Measurements from ENCODE around the gene DCDC1. TPM values are rescaled to one million over a fixed set of nuclear protein-coding genes. Genes with fewer than 3 reads are reported as not detected.

DCDC1 gene
- total RNA-seq, 4 donors from 2014 or later, result 0.32 TPM; not detected in 3

DNA sequence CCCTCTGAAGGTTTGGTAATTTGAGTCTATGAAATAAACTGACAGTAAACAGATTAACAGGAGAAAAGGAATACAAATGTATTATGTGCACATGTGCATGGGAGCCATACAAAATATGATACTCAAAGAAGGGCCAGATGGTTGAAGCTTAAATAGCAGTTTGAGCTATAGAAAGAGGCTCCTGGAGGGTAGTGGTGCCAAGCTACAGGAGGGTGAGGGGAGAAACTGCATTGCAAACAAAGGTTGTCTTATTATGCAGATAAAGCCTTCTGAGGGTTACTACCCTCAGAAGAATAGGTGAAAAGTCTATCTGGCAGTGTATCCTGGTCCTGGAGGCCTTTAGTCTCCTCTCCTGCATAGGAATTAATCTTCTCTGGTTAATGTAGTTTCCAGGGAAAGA is 516.1 kb downstream of the DCDC1 start:
- in situ Hi-C loops (cut with MboI; ENCODE audit: low pct_ligation_motif_present in 1 of 4, low pct_unique_long_range_greater_than_20kb in 1 of 4, low sequenced_read_pairs in 3 of 4) (no loop called here), intact Hi-C loops (cut with DNase I; ENCODE audit: low total_unique reads) (no loop called here)
- Histone ChIP-seq H3K36me3 (no peaks in the 10 kb centered on the region), H3K4me1 (no peaks in the 10 kb centered on the region), H3K9me3 (no peaks in the 10 kb centered on the region), H3K27me3 (no peaks in the 10 kb centered on the region), H3K4me3 (no peak overlapping the region), H3K27ac (no peak overlapping the region)
- TF ChIP-seq POLR2A (IDR thresholded peaks at IDR 0.05) (no peak), EP300 (IDR thresholded peaks at IDR 0.05; ENCODE audit: low read depth) (no peak), POLR2AphosphoS5 (IDR thresholded peaks at IDR 0.05) (no peak)
- TF ChIP-seq, protein P1, sequence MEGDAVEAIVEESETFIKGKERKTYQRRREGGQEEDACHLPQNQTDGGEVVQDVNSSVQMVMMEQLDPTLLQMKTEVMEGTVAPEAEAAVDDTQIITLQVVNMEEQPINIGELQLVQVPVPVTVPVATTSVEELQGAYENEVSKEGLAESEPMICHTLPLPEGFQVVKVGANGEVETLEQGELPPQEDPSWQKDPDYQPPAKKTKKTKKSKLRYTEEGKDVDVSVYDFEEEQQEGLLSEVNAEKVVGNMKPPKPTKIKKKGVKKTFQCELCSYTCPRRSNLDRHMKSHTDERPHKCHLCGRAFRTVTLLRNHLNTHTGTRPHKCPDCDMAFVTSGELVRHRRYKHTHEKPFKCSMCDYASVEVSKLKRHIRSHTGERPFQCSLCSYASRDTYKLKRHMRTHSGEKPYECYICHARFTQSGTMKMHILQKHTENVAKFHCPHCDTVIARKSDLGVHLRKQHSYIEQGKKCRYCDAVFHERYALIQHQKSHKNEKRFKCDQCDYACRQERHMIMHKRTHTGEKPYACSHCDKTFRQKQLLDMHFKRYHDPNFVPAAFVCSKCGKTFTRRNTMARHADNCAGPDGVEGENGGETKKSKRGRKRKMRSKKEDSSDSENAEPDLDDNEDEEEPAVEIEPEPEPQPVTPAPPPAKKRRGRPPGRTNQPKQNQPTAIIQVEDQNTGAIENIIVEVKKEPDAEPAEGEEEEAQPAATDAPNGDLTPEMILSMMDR (IDR thresholded peaks at IDR 0.05), result no peak
- DNase-seq, result no peak

DNA sequence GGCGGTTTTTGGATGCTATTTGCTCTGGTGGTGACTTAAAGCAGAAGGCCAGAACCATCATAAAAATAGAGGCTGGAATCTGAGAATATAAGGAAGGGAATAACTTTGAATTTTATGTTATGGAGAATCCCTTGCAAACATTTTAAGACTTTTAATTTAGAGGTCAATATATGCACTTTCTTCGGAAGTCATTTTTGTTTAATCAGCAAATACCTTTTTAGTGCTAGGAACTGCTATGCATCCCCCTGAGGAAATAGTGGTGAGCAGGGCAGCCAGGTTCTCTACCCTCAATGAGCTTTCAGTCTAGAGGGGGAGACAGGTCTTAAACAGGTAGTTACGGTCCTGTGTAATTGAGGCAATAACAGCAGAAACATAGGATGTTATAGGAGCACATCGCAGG is 516.9 kb downstream of the DCDC1 start:
- in situ Hi-C loops (cut with MboI; ENCODE audit: low pct_ligation_motif_present in 1 of 4, low pct_unique_long_range_greater_than_20kb in 1 of 4, low sequenced_read_pairs in 3 of 4), result no loop called here
- intact Hi-C loops (cut with DNase I; ENCODE audit: low total_unique reads), result no loop called here
- 92 to 94% methylated on average over 4 of the region's 4 CpGs for WGBS, 2 donors (ENCODE audit: low coverage in 1 of 2)
- Histone ChIP-seq H3K36me3 (no peaks in the 10 kb centered on the region), H3K4me1 (no peaks in the 10 kb centered on the region), H3K4me3 (no peak overlapping the region), H3K27me3 (no peaks in the 10 kb centered on the region), H3K27ac (no peak overlapping the region), H3K9me3 (no peaks in the 10 kb centered on the region)
- no peak for DNase-seq
- TF ChIP-seq EP300 (IDR thresholded peaks at IDR 0.05; ENCODE audit: low read depth), result no peak
- TF ChIP-seq, protein P1 (IDR thresholded peaks at IDR 0.05), result no peak
- TF ChIP-seq POLR2A (IDR thresholded peaks at IDR 0.05), result no peak
- TF ChIP-seq POLR2AphosphoS5 (IDR thresholded peaks at IDR 0.05), result no peak

DNA sequence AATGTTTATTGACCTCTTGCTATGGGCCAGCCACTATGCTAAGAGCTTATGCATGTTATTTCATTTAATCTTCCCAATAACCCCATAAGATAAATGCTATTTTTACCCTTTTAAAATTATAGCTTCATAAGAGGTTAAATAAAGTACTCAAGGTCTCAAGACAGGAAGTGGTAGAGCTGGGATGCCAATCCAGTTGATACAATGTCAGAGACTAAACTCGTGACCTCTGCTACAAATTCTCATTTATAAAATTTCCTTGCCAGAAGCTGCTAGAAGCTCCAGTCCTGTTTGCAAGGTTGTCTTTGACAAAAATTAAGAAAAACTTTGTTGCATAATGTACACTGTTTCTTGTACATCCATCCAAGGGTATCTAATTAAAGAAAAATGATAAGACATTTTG is 517.4 kb downstream of the DCDC1 start:
- H3K4me1 ChIP-seq, result no peaks in the 10 kb centered on the region
- WGBS, 2 donors (ENCODE audit: low coverage in 1 of 2), result 68 to 69% methylated on average over 1 of the region's 1 CpG
- TF ChIP-seq EP300 (IDR thresholded peaks at IDR 0.05; ENCODE audit: low read depth) (no peak), POLR2A (IDR thresholded peaks at IDR 0.05) (no peak), POLR2AphosphoS5 (IDR thresholded peaks at IDR 0.05) (no peak)
- TF ChIP-seq, protein P1 (IDR thresholded peaks at IDR 0.05), result no peak
- H3K9me3 ChIP-seq, result peaks cover 0 to 3% of the 10 kb centered on the region in 2 donors
- in situ Hi-C loops (cut with MboI; ENCODE audit: low pct_ligation_motif_present in 1 of 4, low pct_unique_long_range_greater_than_20kb in 1 of 4, low sequenced_read_pairs in 3 of 4) (no loop called here), intact Hi-C loops (cut with DNase I; ENCODE audit: low total_unique reads) (no loop called here)
- no peaks in the 10 kb centered on the region for H3K27me3 ChIP-seq
- H3K36me3 ChIP-seq, result no peaks in the 10 kb centered on the region
- H3K27ac ChIP-seq, result no peak overlapping the region
- DNase-seq, result no peak
- H3K4me3 ChIP-seq, result no peak overlapping the region

DNA sequence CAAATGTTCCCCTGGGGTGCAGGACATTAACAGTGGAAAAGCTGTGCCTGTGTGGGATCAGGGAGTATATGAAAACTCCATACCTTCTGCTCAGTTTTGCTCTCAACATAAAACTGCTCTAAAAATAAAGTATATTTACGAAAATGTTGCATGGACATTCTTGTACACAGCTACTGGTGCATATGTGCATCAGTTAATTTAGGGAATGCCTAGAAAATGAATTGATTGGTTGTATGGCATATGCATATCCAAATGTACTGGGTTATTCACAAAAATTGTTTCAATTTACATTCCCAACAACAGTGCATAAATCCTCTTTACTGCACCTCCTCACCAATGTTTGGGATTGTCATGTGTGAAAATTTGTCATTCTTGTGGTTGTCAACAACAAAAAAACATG is 532.3 kb downstream of the DCDC1 start:
- in situ Hi-C loops (cut with MboI; ENCODE audit: low pct_ligation_motif_present in 1 of 4, low pct_unique_long_range_greater_than_20kb in 1 of 4, low sequenced_read_pairs in 3 of 4) (no loop called here), intact Hi-C loops (cut with DNase I; ENCODE audit: low total_unique reads) (no loop called here)
- TF ChIP-seq POLR2AphosphoS5 (IDR thresholded peaks at IDR 0.05) (no peak), EP300 (IDR thresholded peaks at IDR 0.05; ENCODE audit: low read depth) (no peak)
- 71 to 79% methylated on average over 1 of the region's 1 CpG for WGBS, 2 donors (ENCODE audit: low coverage in 1 of 2)
- Histone ChIP-seq H3K36me3 (no peaks in the 10 kb centered on the region), H3K4me3 (no peak overlapping the region), H3K4me1 (no peaks in the 10 kb centered on the region), H3K27me3 (no peaks in the 10 kb centered on the region), H3K27ac (no peak overlapping the region), H3K9me3 (peaks cover 4 to 10% of the 10 kb centered on the region in 2 donors)
- DNase-seq, result no peak

DNA sequence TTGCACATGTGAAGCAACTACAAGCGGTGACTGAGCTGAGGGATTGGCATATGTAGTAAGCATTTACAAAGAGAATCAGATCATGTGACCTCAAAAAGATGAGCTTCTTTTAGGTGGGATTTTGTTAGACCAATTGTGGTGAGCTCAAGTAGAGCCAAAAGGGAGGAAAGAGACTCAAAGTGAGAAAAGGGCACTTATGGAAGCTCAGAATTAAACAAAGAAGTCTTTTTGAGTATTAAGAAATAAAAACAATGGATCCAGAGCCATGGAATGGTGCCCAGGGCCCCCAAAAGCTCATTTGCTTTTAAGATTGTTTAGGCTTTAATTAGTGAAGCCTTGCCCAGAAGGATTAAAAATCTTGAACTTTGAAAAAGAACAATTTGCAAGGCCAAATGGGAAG is 536.7 kb downstream of the DCDC1 start:
- no peak for DNase-seq
- 82 to 86% methylated on average over 1 of the region's 1 CpG for WGBS, 2 donors (ENCODE audit: low coverage in 1 of 2)
- H3K27me3 ChIP-seq, result no peaks in the 10 kb centered on the region
- no peaks in the 10 kb centered on the region for H3K36me3 ChIP-seq
- in situ Hi-C loops (cut with MboI; ENCODE audit: low pct_ligation_motif_present in 1 of 4, low pct_unique_long_range_greater_than_20kb in 1 of 4, low sequenced_read_pairs in 3 of 4) (no loop called here), intact Hi-C loops (cut with DNase I; ENCODE audit: low total_unique reads) (no loop called here)
- H3K4me3 ChIP-seq, result no peak overlapping the region
- TF ChIP-seq POLR2AphosphoS5 (IDR thresholded peaks at IDR 0.05), result no peak
- TF ChIP-seq, protein P1 (IDR thresholded peaks at IDR 0.05), result no peak
- TF ChIP-seq POLR2A (IDR thresholded peaks at IDR 0.05), result no peak
- TF ChIP-seq EP300 (IDR thresholded peaks at IDR 0.05; ENCODE audit: low read depth), result no peak
- H3K27ac ChIP-seq, result no peak overlapping the region
- peaks cover 4 to 10% of the 10 kb centered on the region in 2 donors for H3K9me3 ChIP-seq
- no peaks in the 10 kb centered on the region for H3K4me1 ChIP-seq
